ENCODE data around the gene DMWD.

GRCh38 chr19:45834970-45835369 lies 42.3 kb upstream of the DMWD start:
- TF ChIP-seq POLR2A (IDR thresholded peaks at IDR 0.05; ENCODE audit: low read depth, low read length) (no peak), POLR2AphosphoS5 (IDR thresholded peaks at IDR 0.05; ENCODE audit: low read depth, low read length) (no peak), TAF1 (IDR thresholded peaks at IDR 0.05; ENCODE audit: borderline replicate concordance, low read depth, low read length) (no peak)

Data from GM12892 (cell line).